SH-SY5Y (cell line): ENCODE measurements around the gene NPFF.

Experiments
- GATA2 ChIP-seq: IDR thresholded peaks from 2 replicates; pipeline ENCODE4 v1.6.1; 2011; ENCODE audit warnings: mild to moderate bottlenecking, low read depth, low read length
- GATA3 ChIP-seq: IDR thresholded peaks from 2 replicates; pipeline ENCODE4 v1.6.1; 2011; ENCODE audit warnings: low read depth, mild to moderate bottlenecking, low read length, moderate library complexity

GRCh38 chr12:53485955-53486735 lies 21.1 kb downstream of the NPFF start:
- no peak for TF ChIP-seq GATA3
- no peak for TF ChIP-seq GATA2
